Fibroblast of villous mesenchyme (primary cell): ENCODE data around the gene AMIGO1. TPM values are rescaled to one million over a fixed set of nuclear protein-coding genes. Genes with fewer than 3 reads are reported as not detected.
A peak's percentile ranks its signal among the peaks of the same experiment; 100 is the strongest.

ENCODE experiments used
- DNase-seq: peaks from one replicate; pipeline ENCODE4 v3.0.0-alpha.2; 2010; ENCODE audit warnings: low read depth
- H3K4me3 ChIP-seq: 2 replicates; pipeline ENCODE4 v1.5.1; 2011; ENCODE audit warnings: low read depth, mild to moderate bottlenecking, low read length
- total RNA-seq: library from RNA; depleted of rRNA; stranded (reverse); fragments of >200 nt; gene quantifications from 2 replicates; pipeline ENCODE4 v1.2.3, GENCODE V29; 2012
- TF ChIP-seq, protein P1 (sequence below): IDR thresholded peaks from 2 replicates; pipeline ENCODE4 v1.5.1; 2012; ENCODE audit warnings: low read depth, mild to moderate bottlenecking, low read length; ENCODE audit not compliant: insufficient read depth

AMIGO1 gene, protein sequence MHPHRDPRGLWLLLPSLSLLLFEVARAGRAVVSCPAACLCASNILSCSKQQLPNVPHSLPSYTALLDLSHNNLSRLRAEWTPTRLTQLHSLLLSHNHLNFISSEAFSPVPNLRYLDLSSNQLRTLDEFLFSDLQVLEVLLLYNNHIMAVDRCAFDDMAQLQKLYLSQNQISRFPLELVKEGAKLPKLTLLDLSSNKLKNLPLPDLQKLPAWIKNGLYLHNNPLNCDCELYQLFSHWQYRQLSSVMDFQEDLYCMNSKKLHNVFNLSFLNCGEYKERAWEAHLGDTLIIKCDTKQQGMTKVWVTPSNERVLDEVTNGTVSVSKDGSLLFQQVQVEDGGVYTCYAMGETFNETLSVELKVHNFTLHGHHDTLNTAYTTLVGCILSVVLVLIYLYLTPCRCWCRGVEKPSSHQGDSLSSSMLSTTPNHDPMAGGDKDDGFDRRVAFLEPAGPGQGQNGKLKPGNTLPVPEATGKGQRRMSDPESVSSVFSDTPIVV
- total RNA-seq: 0.97 and 3.5 TPM in 2 replicates

DNA sequence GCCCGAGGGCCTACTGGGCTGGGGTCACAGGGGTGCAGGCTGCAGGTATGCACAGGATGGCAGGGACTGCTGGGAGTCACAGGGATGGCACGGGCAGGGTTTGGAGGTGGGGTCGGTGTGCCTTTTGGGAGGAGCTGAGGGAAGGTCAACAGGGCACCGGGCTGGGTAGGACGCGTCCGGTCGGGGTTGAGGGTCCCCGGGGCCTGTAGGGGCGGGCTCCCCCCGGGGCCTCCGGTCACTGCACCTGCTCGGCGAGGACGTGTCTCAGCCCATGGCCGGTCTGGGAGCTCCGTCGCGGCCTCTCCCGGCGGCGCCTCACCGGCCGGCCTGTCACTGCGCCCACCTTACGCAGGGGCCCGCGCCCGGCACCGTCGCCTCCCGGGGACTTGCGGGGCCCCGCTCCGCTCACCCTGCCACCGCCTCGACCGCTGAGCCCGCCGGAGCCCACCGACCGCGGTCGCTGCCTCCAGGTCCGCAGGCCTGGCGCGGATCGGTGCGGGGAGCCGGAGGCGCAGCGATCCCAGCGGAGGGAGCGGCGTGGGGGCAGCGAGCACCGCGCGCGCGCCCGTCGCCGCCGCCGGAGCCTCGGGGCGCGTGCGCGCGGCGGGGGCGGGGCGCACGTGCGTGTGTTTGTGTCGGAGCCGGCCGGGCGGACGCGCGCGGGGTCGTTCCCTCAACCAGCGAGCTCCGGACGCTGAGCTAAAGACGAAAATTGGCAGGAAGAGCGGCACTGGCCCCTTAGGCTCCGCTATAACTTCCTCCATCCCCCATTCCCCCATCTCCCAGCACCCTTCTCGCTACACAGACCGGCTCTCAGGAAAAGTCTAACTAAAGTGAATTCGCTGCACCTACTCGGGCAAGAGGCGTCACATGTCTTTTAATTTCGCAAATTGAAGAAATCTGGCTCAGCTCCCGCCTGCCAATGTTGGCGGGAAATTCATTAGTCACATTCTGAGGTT lies at the start of gene AMIGO1:
AMIGO1 (minus strand) TSS at position 552 of the 959 bp plus-strand sequence. CDS start 815 bp downstream, outside the sequence.
- DNase-seq: peak; percentile 41
- H3K4me3 ChIP-seq: peak within 1 kb of the TSS; percentile 68
- TF ChIP-seq, protein P1, sequence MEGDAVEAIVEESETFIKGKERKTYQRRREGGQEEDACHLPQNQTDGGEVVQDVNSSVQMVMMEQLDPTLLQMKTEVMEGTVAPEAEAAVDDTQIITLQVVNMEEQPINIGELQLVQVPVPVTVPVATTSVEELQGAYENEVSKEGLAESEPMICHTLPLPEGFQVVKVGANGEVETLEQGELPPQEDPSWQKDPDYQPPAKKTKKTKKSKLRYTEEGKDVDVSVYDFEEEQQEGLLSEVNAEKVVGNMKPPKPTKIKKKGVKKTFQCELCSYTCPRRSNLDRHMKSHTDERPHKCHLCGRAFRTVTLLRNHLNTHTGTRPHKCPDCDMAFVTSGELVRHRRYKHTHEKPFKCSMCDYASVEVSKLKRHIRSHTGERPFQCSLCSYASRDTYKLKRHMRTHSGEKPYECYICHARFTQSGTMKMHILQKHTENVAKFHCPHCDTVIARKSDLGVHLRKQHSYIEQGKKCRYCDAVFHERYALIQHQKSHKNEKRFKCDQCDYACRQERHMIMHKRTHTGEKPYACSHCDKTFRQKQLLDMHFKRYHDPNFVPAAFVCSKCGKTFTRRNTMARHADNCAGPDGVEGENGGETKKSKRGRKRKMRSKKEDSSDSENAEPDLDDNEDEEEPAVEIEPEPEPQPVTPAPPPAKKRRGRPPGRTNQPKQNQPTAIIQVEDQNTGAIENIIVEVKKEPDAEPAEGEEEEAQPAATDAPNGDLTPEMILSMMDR: no peak

DNA sequence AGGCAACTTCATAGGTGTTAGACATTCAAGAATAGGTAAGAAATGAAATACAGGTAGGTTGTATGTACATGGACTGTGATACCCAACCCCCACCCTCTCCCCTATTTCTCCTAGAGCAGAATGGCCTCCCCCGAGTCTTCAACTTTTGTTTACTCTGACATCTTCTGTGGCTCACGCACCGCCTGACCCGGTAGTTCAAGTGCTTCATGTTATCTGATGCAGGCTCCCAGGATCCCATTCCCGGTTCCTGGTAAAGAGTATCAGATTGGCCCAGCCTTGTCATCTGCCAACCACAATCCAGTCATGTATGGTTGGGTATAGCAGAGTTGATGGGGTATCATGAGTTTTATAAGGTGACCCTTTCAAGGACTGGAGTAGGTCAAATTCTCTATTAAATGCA lies 48.0 kb upstream of the AMIGO1 start:
- DNase-seq: no peak

DNA sequence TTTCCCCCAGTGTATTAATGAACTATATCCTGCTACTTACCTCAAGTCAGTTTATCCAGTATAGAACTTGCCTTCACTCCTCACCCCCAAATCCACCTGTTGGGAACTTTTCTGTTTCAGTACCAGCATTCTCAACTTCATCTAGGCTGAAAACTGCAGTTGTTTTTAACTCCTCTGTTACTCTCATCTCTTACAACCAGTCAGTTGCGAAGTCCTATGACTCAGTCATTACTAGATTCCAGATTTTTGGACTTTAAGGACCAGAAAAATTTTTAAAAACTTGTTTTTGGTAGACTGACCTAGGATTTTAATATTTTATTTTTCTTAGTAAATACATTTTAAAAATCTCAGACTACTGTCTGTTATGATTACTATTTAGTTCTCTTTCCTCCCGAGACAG lies 47.0 kb upstream of the AMIGO1 start:
- no peak for DNase-seq
- TF ChIP-seq, protein P1: no peak
- H3K4me3 ChIP-seq: no peak overlapping the region

More for the DNA sequence above, 48.0 kb upstream of the AMIGO1 start:
- H3K4me3 ChIP-seq: no peak overlapping the region
- TF ChIP-seq, protein P1: no peak

DNA sequence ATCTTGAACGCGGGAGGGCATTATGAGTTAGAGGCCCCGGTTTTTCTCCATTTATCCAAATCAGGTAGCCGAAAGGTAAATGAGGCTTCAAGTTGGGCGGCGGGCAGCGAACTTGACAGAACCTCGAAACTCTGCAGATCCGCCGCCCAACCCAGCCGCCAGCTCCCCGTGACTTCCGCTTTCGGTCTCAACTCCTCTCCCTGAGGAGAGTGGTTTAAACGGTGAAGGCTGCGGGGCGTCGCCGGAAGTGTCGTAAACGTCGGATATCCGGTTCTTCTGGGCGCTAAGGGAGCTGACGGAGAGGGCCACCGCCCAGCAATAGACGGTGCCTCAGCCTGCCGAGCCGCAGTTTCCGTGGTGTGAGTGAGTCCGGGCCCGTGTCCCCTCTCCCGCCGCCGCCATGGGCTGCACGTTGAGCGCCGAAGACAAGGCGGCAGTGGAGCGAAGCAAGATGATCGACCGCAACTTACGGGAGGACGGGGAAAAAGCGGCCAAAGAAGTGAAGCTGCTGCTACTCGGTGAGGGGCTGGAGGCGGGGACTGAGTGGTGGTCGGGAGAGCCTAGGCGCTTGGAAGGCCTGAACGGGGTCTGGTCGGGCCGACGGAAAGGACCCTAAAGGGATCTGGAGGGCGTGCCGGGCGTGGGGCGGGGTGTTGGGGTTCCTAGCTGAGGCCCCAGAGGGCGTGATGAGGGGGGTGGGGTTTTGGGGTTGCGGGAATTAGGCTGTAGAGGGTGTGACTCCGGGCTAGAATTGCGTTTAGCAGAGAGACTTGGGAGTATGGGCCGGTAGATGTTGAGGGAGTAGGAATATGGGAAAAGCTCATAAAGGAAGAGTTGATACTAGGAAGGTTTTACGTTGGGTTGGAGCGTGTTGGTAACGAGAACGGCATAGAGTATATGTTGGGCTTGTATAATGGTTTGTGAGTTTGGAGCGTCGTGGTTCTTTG lies 39.1 kb upstream of the AMIGO1 start, which contains the start of gene GNAI3:
GNAI3 (plus strand) TSS at position 295 of the 947 bp plus-strand sequence; CDS start at position 401, 106 bp downstream.
- peak within 1 kb of the TSS; percentile 93 for H3K4me3 ChIP-seq
- TF ChIP-seq, protein P1: no peak
- peak; percentile 97 for DNase-seq

DNA sequence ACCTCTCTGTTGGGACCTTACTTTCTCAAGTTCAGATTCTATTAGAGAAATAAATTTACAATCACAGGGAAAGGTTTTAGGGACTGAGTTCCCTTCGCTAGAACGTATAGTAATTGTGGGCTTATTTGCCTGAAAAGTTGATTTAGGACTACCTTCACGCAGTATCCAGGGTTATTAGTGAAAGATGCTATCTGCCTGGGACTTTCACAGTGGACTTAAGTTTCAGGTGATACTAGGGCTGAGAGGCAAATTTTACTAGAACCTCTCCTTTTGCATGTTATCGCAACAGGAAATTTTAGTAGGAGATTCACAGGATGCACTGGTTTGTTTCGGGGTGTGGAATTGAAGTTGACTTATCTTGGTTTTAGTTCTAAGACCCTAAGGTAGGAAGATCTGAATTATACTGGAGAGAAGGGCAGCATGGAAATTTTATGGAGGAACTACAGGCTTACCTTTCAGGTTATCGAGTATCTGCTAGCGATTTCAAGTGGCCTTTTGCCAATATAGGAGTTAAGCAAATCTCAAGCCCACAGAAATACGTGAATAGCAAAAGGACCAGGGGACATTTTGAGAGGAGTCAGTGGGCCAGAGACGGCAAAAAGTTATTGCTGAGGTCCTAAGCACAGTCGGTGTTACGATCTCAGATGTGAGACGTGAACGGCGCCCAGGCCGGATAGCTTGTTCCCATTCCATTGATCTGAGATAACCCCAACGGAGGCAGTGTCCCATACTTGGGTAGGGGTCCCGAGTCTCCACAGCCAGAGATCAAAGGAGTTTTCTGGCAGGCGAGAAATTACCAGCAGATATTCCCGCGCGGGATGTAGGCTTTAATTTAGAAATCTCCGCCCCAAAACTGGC lies 38.2 kb upstream of the AMIGO1 start:
- DNase-seq: peak; percentile 45
- H3K4me3 ChIP-seq: peak overlapping the region; percentile 93
- TF ChIP-seq, protein P1: no peak
